GM08714 (cell line): ENCODE results near the gene MTSS2.
"Not testable (repeated sequence)": the region's sequence is repeated elsewhere in the genome, so short reads cannot be mapped to it uniquely, and the experiment has no call there.

Experiments used
- H3K4me3 ChIP-seq: fragments of 200-500 bp; sonication (Bioruptor generic); 2 replicates; pipeline ENCODE4 v1.5.1; 2014; ENCODE audit warnings: mild to moderate bottlenecking, low read length, inconsistent platforms
- ZNF274 ChIP-seq: IDR thresholded peaks from 2 replicates; pipeline ENCODE4 v1.6.1; 2012; ENCODE audit warnings: mild to moderate bottlenecking, low read depth, low read length

MTSS2 gene

DNA sequence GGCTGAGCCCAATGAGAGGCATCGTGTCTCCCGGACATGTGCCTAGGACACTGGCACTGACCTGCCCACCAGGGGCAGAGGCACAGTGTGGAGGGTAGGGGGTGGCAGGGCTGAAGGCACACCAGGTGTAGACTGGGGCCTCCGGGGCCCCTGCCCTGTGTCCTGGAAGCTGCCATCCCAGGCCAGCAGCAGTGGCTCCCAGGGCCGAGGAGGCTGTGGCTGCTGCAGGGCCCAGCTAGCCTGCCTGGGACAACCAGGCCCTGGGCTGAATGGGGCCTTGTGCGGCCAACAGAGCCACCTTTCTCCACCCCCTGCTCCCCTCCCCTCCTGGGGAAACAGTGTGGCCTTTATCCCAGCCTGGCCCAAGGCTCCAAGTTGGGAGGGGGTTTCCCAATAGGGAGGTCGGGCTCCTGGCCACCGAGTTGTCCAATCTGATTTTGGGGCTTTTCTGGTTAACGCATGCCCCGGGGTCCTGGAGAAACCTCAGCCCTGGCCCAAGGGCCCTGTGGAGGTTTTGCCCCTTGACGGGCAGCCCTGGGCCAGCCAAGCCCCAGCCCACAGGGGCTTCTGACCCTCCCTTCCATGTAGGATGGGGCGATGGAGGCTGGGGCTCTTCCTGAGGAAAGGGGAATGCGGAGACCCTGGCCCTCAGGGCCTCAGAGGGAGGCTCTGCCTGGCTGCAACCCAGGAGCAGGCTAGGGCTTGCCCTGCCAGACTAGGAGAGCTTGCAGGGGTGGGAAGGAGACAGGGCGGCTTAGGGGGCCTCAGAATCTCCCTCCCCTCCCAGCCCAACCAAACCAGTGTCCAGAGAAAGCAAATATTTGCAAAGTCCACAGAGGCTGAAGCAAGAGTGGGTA lies 4.2 kb downstream of the MTSS2 start:
- H3K4me3 ChIP-seq, result no peak overlapping the region
- TF ChIP-seq ZNF274, result no peak

- no peak for TF ChIP-seq ZNF274
- H3K4me3 ChIP-seq, result no peak overlapping the region
These were observed 5.1 kb downstream of the MTSS2 start for GRCh38 chr16:70680495-70681381.

GRCh38 chr16:70679671-70680494 lies 6.0 kb downstream of the MTSS2 start:
- H3K4me3 ChIP-seq, result no peak overlapping the region
- TF ChIP-seq ZNF274, result no peak

- TF ChIP-seq ZNF274, result no peak
- H3K4me3 ChIP-seq, result no peak overlapping the region
These were observed 6.8 kb downstream of the MTSS2 start for GRCh38 chr16:70678898-70679670.

GRCh38 chr16:70678121-70678897 lies 7.5 kb downstream of the MTSS2 start:
- H3K4me3 ChIP-seq, result no peak overlapping the region
- no peak for TF ChIP-seq ZNF274

DNA sequence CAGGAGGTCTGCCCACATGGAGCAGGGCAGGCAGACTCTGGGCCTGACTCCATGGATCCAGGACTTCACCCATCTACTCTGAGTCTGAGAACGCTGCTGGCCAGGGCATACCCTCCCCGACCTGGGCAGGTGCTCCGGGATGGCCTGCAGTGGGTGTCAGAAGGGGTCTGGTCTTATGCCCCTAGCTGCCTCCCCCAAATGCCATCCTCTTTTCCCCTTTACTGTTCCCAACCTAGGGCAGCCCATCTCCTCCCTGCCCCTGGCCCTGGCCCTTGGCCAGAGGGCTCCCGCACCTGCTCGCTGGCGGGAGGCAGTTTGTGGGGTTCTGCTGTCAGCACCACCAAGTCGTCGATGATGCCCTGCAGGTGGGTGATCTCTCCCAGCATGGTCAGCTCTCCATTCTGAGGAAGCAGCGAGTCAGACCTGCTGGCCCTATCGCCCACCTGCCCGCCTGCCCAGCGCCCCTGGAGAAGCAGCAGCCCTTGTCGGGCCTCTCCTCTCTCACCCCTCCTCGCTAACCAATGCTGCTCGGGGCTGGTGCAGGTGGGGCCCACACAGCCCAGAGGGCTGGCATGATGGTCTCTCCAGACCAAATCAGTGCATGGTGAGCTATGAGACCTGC lies 8.2 kb downstream of the MTSS2 start:
- no peak for TF ChIP-seq ZNF274
- H3K4me3 ChIP-seq, result no peak overlapping the region

GRCh38 chr16:70676675-70677498 lies 9.0 kb downstream of the MTSS2 start:
- TF ChIP-seq ZNF274, result no peak
- no peak overlapping the region for H3K4me3 ChIP-seq

DNA sequence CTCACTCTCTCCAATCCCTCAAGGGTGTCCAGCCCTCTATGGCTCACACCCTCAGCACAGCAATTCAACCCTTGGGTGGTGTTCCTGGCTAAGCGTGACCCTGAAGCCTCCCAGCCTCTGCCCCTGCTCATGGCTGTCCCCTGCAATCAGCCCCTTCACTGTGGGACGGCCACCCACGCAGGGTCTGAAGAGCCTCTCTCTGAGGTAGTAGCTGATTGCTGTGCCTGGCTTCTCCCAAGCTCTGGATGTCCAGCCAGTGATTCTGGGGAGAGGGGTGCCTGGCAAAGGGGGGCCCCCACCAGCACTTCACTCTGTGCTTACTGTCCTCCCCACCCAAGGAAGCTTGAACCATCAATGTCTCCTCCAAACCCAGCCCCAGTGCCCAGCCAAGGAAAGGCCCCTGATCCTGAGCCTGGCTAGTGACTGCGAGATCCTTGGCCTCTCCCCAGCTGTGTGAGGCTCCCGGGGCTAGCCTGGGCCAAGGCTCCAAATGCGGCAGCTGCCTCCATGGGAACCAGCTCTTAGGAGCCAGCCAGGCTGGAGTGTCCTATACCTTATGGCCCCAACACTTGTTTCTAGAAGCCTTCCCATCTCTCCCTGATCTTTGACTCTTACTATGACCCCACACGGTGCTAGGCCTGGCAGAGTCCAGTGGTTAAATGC lies 9.9 kb downstream of the MTSS2 start:
- no peak for TF ChIP-seq ZNF274

DNA sequence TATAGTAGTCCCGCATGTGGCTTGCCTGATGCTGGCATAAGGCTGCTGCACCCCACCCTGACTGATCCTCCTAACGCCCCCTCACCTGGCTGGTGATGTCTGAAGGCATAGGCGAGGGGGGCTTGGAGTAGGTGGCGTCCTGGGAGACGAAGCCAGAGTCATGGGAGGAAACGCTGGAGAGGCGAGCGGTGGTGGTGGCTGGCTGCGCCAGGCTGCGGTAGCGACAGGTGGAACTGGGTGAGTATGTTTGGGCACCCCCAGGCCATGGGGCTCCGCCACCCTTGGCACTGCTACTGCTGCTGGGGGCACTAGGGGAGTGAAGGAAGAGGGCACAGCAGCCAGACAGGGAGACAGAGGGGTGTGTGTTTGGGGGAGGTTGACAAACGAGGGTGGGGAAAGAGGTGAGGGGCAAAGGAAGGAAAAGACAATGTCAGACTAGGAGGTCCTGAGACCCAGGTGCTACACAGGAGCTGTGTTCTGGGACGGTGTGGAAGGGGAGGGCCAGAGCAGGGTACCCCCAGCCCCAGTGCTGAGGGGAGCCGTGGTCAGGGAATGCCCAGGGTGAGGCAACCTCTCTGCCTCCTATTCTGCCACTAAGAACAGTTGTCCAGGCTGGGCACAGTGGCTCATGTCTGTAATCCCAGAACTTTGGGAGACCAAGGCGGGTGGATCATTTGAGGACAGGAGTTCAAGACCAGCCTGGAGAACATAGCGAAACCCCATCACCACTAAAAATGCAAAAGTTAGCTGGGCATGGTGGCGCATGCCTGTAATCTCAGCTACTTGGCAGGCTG lies 11.4 kb downstream of the MTSS2 start:
- H3K4me3 ChIP-seq, result no peak overlapping the region
- no peak for TF ChIP-seq ZNF274

More for the DNA sequence above, 9.9 kb downstream of the MTSS2 start:
- H3K4me3 ChIP-seq, result no peak overlapping the region

GRCh38 chr16:70670938-70671337 lies 14.9 kb downstream of the MTSS2 start:
- H3K4me3 ChIP-seq, result not testable (repeated sequence)

DNA sequence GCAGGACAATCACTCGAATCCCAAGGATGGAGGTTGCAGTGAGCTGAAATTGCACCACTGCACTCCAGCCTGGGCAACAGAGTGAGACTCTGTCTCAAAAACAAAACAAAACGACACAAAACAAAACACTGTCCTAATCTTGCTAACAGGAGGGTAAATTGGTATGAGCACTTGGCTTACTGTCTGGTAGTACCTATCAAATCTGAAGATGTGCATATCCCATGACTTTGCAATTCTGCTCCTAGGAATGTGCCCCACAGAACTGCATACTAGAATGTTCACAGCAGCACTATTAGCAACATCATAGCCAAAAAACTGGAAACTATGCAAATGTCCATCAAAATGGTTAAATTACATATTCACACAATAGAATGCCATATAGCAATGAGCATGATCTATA lies 15.7 kb downstream of the MTSS2 start:
- no peak for TF ChIP-seq ZNF274
- H3K4me3 ChIP-seq, result no peak overlapping the region
